HEK293T (cell line): ENCODE results near the gene ZBTB34.

Experiments used
- CTCF ChIA-PET: fragments of 350-600 bp; formaldehyde crosslinking; extraction: SDS; loops from one replicate; lab custom pipeline; 2021; ENCODE audit warnings: antibody characterized with exemption, inconsistent platforms; lab: Yijun Ruan, JAX
- POLR2A ChIA-PET: fragments of 350-600 bp; formaldehyde crosslinking; extraction: SDS; loops from one replicate; lab custom pipeline; 2020; ENCODE audit warnings: antibody characterized with exemption, inconsistent platforms; lab: Yijun Ruan, JAX
- DNase-seq: peaks from one replicate; pipeline ENCODE4 v3.0.0; 2012; ENCODE audit warnings: mixed read lengths; ENCODE audit errors: extremely low spot score
- ARNT ChIP-seq: fragments of 450-650 bp; IDR thresholded peaks from 2 replicates; pipeline ENCODE4 v1.6.1; 2017; ENCODE audit warnings: mild to moderate bottlenecking
- BHLHE40 ChIP-seq: fragments of 450-650 bp; IDR thresholded peaks from 2 replicates; pipeline ENCODE4 v1.6.1; 2016; ENCODE audit warnings: mild to moderate bottlenecking, moderate library complexity, borderline replicate concordance
- CTBP1 ChIP-seq: fragments of 450-650 bp; IDR thresholded peaks from 2 replicates; pipeline ENCODE4 v1.6.1; 2016; ENCODE audit warnings: borderline replicate concordance
- ELF4 ChIP-seq: fragments of 450-650 bp; IDR thresholded peaks from 2 replicates; pipeline ENCODE4 v1.6.1; 2017; ENCODE audit warnings: antibody characterized with exemption
- FOXA1 ChIP-seq: fragments of 450-650 bp; IDR thresholded peaks from 2 replicates; pipeline ENCODE4 v1.6.1; 2016; ENCODE audit warnings: mild to moderate bottlenecking
- FOXK2 ChIP-seq: fragments of 450-650 bp; IDR thresholded peaks from 2 replicates; pipeline ENCODE4 v1.6.1; 2016; ENCODE audit warnings: mild to moderate bottlenecking
- FOXM1 ChIP-seq: fragments of 450-650 bp; IDR thresholded peaks from 2 replicates; pipeline ENCODE4 v1.6.1; 2017; ENCODE audit warnings: mild to moderate bottlenecking, borderline replicate concordance
- HDGF ChIP-seq: fragments of 450-650 bp; IDR thresholded peaks from 2 replicates; pipeline ENCODE4 v1.6.1; 2017; ENCODE audit warnings: antibody characterized with exemption, borderline replicate concordance
- L3MBTL2 ChIP-seq: fragments of 450-650 bp; conservative IDR thresholded peaks from 2 replicates; pipeline ENCODE4 v1.6.1; 2016; ENCODE audit warnings: mild to moderate bottlenecking
- LEF1 ChIP-seq: fragments of 450-650 bp; IDR thresholded peaks from 2 replicates; pipeline ENCODE4 v1.6.1; 2017; ENCODE audit warnings: mild to moderate bottlenecking, borderline replicate concordance
- NFRKB ChIP-seq: fragments of 450-650 bp; IDR thresholded peaks from 2 replicates; pipeline ENCODE4 v1.6.1; 2016; ENCODE audit warnings: mild to moderate bottlenecking, moderate library complexity
- SP1 ChIP-seq: fragments of 450-650 bp; IDR thresholded peaks from 2 replicates; pipeline ENCODE4 v1.6.1; 2017
- TARDBP ChIP-seq: fragments of 450-650 bp; IDR thresholded peaks from 2 replicates; pipeline ENCODE4 v1.6.1; 2016
- ZNF384 ChIP-seq: fragments of 450-650 bp; IDR thresholded peaks from 2 replicates; pipeline ENCODE4 v1.6.1; 2016
- TF ChIP-seq, protein P1 (sequence below): fragments of 450-650 bp; IDR thresholded peaks from 2 replicates; pipeline ENCODE4 v1.6.1; 2016

ZBTB34 gene

DNA sequence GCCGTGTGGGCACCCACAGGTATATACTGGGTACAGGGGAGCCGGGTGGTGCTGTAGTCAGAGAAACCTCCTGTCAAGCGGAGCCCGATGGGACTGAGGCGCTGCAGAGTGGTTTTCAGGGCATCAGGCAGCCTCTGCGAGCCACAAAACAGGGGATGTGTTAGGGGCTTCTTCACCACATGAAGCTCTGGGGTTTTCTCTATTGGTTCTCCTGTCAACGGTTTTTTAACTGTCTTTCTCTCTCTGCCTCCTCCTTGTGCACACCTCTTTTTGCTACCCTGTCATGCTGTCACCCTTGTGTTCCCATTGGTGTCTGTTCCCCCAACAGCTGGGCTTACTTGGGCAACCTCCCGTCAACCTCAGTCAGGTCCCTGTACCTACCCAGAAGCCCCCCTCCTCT is 74.0 kb downstream of the ZBTB34 start:
- CTCF ChIA-PET: no interaction called here
- DNase-seq: no peak
- TF ChIP-seq HDGF: no peak
- TF ChIP-seq ZNF384: no peak
- TF ChIP-seq L3MBTL2: no peak
- no peak for TF ChIP-seq SP1
- TF ChIP-seq BHLHE40: no peak
- no peak for TF ChIP-seq NFRKB
- no peak for TF ChIP-seq LEF1
- no peak for TF ChIP-seq ELF4
- TF ChIP-seq TARDBP: no peak
- no peak for TF ChIP-seq FOXM1
- TF ChIP-seq ARNT: no peak
- no peak for TF ChIP-seq FOXK2
- no peak for TF ChIP-seq CTBP1
- no peak for TF ChIP-seq FOXA1
- TF ChIP-seq, protein P1, sequence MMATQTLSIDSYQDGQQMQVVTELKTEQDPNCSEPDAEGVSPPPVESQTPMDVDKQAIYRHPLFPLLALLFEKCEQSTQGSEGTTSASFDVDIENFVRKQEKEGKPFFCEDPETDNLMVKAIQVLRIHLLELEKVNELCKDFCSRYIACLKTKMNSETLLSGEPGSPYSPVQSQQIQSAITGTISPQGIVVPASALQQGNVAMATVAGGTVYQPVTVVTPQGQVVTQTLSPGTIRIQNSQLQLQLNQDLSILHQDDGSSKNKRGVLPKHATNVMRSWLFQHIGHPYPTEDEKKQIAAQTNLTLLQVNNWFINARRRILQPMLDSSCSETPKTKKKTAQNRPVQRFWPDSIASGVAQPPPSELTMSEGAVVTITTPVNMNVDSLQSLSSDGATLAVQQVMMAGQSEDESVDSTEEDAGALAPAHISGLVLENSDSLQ: no peak
- POLR2A ChIA-PET: no interaction called here
